K562 (cell line): Measurements from ENCODE around the gene CCDC175. TPM values are rescaled to one million over a fixed set of nuclear protein-coding genes. Genes with fewer than 3 reads are reported as not detected.

Experiments
- ATAC-seq: fragments of 200-7000 bp; cut with Tn5 transposase; 3 replicates; pipeline ENCODE4 v1.9.1; 2020; ENCODE audit warnings: moderate library complexity
- BruUV-seq: library from RNA; stranded (reverse); fragments of 400-500 nt; replicated peaks from 2 replicates; lab custom pipeline; 2021; lab: Mats Ljungman, UMichigan
- CTCF ChIA-PET: fragments of 300-600 bp; formaldehyde crosslinking; extraction: SDS; loops from one replicate; lab custom pipeline; 2021; ENCODE audit warnings: low intra/inter-chr PET ratio; lab: Yijun Ruan, JAX
- POLR2A ChIA-PET: fragments of 300-600, 350-650 bp; sonication (Branson Sonifier 250); formaldehyde crosslinking; extraction: SDS; loops from one replicate; lab custom pipeline; 2021; ENCODE audit warnings: antibody characterized with exemption, inconsistent platforms; lab: Yijun Ruan, JAX
- DNase-seq, 4 experiments: peaks; one replicate each; pipeline versions ENCODE4 v3.0.0 to v3.0.0-alpha.2; 2011 to 2018; ENCODE audit warnings: low spot score in 3 of 4, mixed read lengths in 3 of 4; ENCODE audit errors: extremely low read depth in 1 of 4
- FAIRE-seq: peaks from 2 replicates; lab custom pipeline; 2011; peaks lifted over from hg19 to GRCh38; lab: Jason Lieb, UNC
- H2AFZ ChIP-seq: 2 replicates; pipeline ENCODE4 v1.6.0; 2011; ENCODE audit warnings: low read depth, low read length, control low read depth, inconsistent platforms
- H3K27ac ChIP-seq: fragments of 200-600 bp; 3 replicates; pipeline ENCODE4 v1.8.0; 2011; ENCODE audit warnings: low read depth, mild to moderate bottlenecking, control low read depth, inconsistent platforms, low read length, moderate library complexity, mixed read lengths; ENCODE audit errors: extremely low read depth
- H3K27me3 ChIP-seq, 2 experiments: fragments of 300-600 bp in 1 of 2; 2 replicates in 1 of 2; 3 replicates in 1 of 2; pipeline versions ENCODE4 v1.6.0 to v1.8.0; 2011; ENCODE audit warnings: inconsistent platforms in 2 of 2, low read length in 2 of 2, mild to moderate bottlenecking in 1 of 2, mixed read lengths in 1 of 2, moderate library complexity in 1 of 2; ENCODE audit not compliant: control insufficient read depth in 2 of 2, insufficient read depth in 2 of 2
- H3K36me3 ChIP-seq: fragments of 300-600 bp; 3 replicates; pipeline ENCODE4 v1.8.0; 2011; ENCODE audit warnings: mild to moderate bottlenecking, low read length, inconsistent platforms; ENCODE audit not compliant: control insufficient read depth, insufficient read depth
- H3K4me1 ChIP-seq, 2 experiments: fragments of 200-600 bp in 1 of 2; replicated peaks in 1 of 2; 2 replicates in 1 of 2; 3 replicates in 1 of 2; pipeline versions ENCODE4 v1.5.1 to v1.8.0; 2011; ENCODE audit warnings: inconsistent platforms in 2 of 2, low read length in 2 of 2, mild to moderate bottlenecking in 1 of 2, mixed read lengths in 1 of 2, moderate library complexity in 1 of 2; ENCODE audit not compliant: control insufficient read depth in 2 of 2, insufficient read depth in 2 of 2
- H3K4me2 ChIP-seq: 2 replicates; pipeline ENCODE4 v1.6.1; 2011; ENCODE audit warnings: low read length, control low read depth, inconsistent platforms, mixed read lengths; ENCODE audit not compliant: insufficient read depth
- H3K4me3 ChIP-seq: fragments of 200-600 bp; sonication (generic), shearing (Covaris generic); 2 replicates; pipeline ENCODE4 v1.5.1; 2016; ENCODE audit warnings: control low read depth, inconsistent platforms
- H3K79me2 ChIP-seq: fragments of 200-600 bp; 3 replicates; pipeline ENCODE4 v1.8.0; 2011; ENCODE audit warnings: low read length, inconsistent platforms; ENCODE audit not compliant: control insufficient read depth, insufficient read depth
- H3K9ac ChIP-seq, 2 experiments: 2 replicates each; pipeline versions ENCODE4 v1.6.0 to v1.6.1; 2011; ENCODE audit warnings: low read depth in 2 of 2, low read length in 2 of 2, control low read depth in 1 of 2, inconsistent platforms in 1 of 2, mild to moderate bottlenecking in 1 of 2, mixed read lengths in 1 of 2; ENCODE audit not compliant: insufficient read depth in 1 of 2
- H3K9me1 ChIP-seq: one replicate; pipeline ENCODE4 v1.6.0; 2011; ENCODE audit warnings: inconsistent platforms, mild to moderate bottlenecking, low read length, moderate library complexity; ENCODE audit not compliant: control insufficient read depth, insufficient read depth
- H3K9me3 ChIP-seq: replicated peaks from 2 replicates; pipeline ENCODE4 v1.5.1; 2011; ENCODE audit warnings: low read depth, low read length, inconsistent platforms; ENCODE audit not compliant: control insufficient read depth, insufficient read depth
- H4K20me1 ChIP-seq: replicated peaks from 2 replicates; pipeline ENCODE4 v1.6.1; 2011; ENCODE audit warnings: low read length, inconsistent platforms, mixed read lengths; ENCODE audit not compliant: control insufficient read depth, insufficient read depth
- E2F1 ChIP-seq: sonication (generic); formaldehyde crosslinking; IDR thresholded peaks from 2 replicates; pipeline ENCODE4 v1.8.1; 2023; ENCODE audit warnings: mild to moderate bottlenecking, missing genetic modification reagents, moderate library complexity
- HEY1 ChIP-seq: fragments of 250-450 bp; sonication (Bioruptor Pico); IDR thresholded peaks from 2 replicates; pipeline ENCODE4 v1.5.0; 2020; ENCODE audit warnings: mild to moderate bottlenecking, moderate library complexity, borderline replicate concordance
- TAF1 ChIP-seq: IDR thresholded peaks from 2 replicates; pipeline ENCODE4 v1.6.1; 2011; ENCODE audit warnings: mild to moderate bottlenecking, low read length, moderate library complexity; ENCODE audit not compliant: insufficient read depth, control insufficient read depth, severe bottlenecking; ENCODE audit errors: extremely low read depth
- TAF9B ChIP-seq: fragments of 450-650 bp; IDR thresholded peaks from 2 replicates; pipeline ENCODE4 v1.6.1; 2018; ENCODE audit warnings: mild to moderate bottlenecking; ENCODE audit not compliant: partially characterized antibody
- ZBTB5 ChIP-seq: fragments of 450-650 bp; IDR thresholded peaks from 2 replicates; pipeline ENCODE4 v1.6.1; 2017; ENCODE audit warnings: antibody characterized with exemption
- ZNF197 ChIP-seq: fragments of 200-800 bp; sonication (Bioruptor generic); IDR thresholded peaks from 2 replicates; pipeline ENCODE4 v1.6.1; 2016; ENCODE audit warnings: low read depth, missing genetic modification characterization, missing compliant biosample characterization
- WGBS: fragments of 100-300 bp; shearing (Covaris generic); methylation state at CpG from one replicate; pipeline ENCODE4 v1.1.6; 2016; ENCODE audit warnings: low coverage, mixed read lengths; ENCODE audit not compliant: insufficient coverage; ENCODE audit errors: missing lambda C conversion rate; 5-methylcytosine and 5-hydroxymethylcytosine counted together
- in situ Hi-C: fragments of 300-500 bp; cut with MboI; formaldehyde crosslinking; loops from 4 replicates; pipeline ENCODE4 v1.15.0; 2018; ENCODE audit warnings: inconsistent platforms, mixed read lengths
- intact Hi-C: fragments of 100-400 bp; cut with micrococcal nuclease; formaldehyde crosslinking; loops from 2 replicates; pipeline ENCODE4 v1.14.2; 2022
- polyA plus RNA-seq, 8 experiments: library from polyadenylated mRNA; depleted of rRNA in 4 of 8; stranded (reverse) in 5 of 8; unstranded in 3 of 8; fragments of >200 nt; fragmentation: Nextera tagmentation in 2 of 8; fragmentation: Illumina TruSeq in 1 of 8; extraction: Ambion mirVana in 2 of 8; extraction: Trizol in 1 of 8; gene quantifications; 2 replicates each; pipeline versions ENCODE4 v1.2.1 to v1.2.3, GENCODE V29; 2011 to 2014; ENCODE audit warnings: inconsistent platforms in 1 of 8, missing spikeins in 1 of 8
- total RNA-seq, 7 experiments: library from RNA; depleted of rRNA in 6 of 7; stranded (reverse); fragments of >200 nt in 6 of 7; fragmentation: Illumina TruSeq in 2 of 7; extraction: Trizol in 2 of 7; gene quantifications; 2 replicates each; pipeline versions ENCODE4 v1.2.1 to v1.2.3, GENCODE V29; 2011 to 2021; ENCODE audit warnings: low replicate concordance in 1 of 7
- TF ChIP-seq, protein P1 (sequence below): fragments of 450-650 bp; IDR thresholded peaks from one replicate; pipeline ENCODE4 v1.6.1; 2018; ENCODE audit warnings: mild to moderate bottlenecking, moderate library complexity; ENCODE audit not compliant: partially characterized antibody

Gene CCDC175
- total and polyA plus RNA-seq, 9 of the 15 experiments (the other 6 are each of a cell fraction or from before 2014, with no cell fraction given) = not detected

GRCh38 chr14:59538936-59539335, 37.7 kb downstream of the CCDC175 start:
- Histone ChIP-seq H3K9ac (no peak overlapping the region), H3K4me2 (no peak overlapping the region), H3K79me2 (no peaks in the 10 kb centered on the region), H4K20me1 (no peaks in the 10 kb centered on the region), H2AFZ (no peak overlapping the region), H3K4me1 (no peaks in the 10 kb centered on the region), H3K9me3 (no peaks in the 10 kb centered on the region), H3K9me1 (no peaks in the 10 kb centered on the region), H3K36me3 (no peaks in the 10 kb centered on the region), H3K4me3 (no peak overlapping the region), H3K27me3 (0 out of 5 replicates have a peak, but pooled peaks cover 0 to 6% of the 10 kb centered on the region in 2 experiments), H3K27ac (no peak overlapping the region)
- in situ Hi-C loops = no loop called here
- no TSS peak for BruUV-seq
- intact Hi-C loops = no loop called here
- no peak for FAIRE-seq
- no peak for ATAC-seq
- no peak for DNase-seq
- ChIA-PET CTCF (no interaction called here), POLR2A (no interaction called here)
- TF ChIP-seq ZNF197 = no peak
- TF ChIP-seq HEY1 (CRISPR knock-in tag) = no peak
- WGBS = 8% methylated on average over 4 of the region's 4 CpGs

DNA sequence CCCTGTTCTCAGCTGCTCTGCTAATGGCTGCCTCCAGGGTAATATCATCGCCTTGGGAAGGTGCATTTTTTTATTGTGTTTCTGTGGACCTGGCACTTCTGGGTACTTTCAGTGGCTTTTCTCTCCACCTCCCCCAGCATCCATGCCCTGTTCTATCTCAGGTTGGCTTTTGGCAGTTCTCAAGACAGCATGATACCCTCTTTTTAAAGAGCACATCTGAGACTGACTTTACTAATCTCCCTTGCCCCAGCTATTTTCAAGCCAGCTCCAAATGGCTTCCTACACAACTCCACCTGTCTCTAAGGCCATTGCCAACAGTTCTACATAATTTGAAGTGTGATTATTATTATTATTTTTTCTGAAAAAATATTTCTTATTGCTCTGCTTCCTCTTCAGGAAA, 39.1 kb downstream of the CCDC175 start:
- POLR2A ChIA-PET = no interaction called here
- CTCF ChIA-PET = no interaction called here
- in situ Hi-C loops = no loop called here
- Histone ChIP-seq H3K4me1 (no peaks in the 10 kb centered on the region), H3K36me3 (no peaks in the 10 kb centered on the region), H3K79me2 (no peaks in the 10 kb centered on the region), H3K9ac (no peak overlapping the region), H2AFZ (no peak overlapping the region)
- ATAC-seq = no peak
- 0% methylated on average over 1 of the region's 1 CpG for WGBS
- no peak for FAIRE-seq
- BruUV-seq = no TSS peak
- TF ChIP-seq ZBTB5 = no peak
- TF ChIP-seq, protein P1, sequence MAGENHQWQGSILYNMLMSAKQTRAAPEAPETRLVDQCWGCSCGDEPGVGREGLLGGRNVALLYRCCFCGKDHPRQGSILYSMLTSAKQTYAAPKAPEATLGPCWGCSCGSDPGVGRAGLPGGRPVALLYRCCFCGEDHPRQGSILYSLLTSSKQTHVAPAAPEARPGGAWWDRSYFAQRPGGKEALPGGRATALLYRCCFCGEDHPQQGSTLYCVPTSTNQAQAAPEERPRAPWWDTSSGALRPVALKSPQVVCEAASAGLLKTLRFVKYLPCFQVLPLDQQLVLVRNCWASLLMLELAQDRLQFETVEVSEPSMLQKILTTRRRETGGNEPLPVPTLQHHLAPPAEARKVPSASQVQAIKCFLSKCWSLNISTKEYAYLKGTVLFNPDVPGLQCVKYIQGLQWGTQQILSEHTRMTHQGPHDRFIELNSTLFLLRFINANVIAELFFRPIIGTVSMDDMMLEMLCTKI = no peak
- TF ChIP-seq TAF1 = no peak
- TF ChIP-seq E2F1 (CRISPR knock-in tag) = no peak
- TF ChIP-seq TAF9B = no peak
- TF ChIP-seq, all 486 proteins: peak for 0
- H3K27ac ChIP-seq = no peak overlapping the region
- no peak for DNase-seq
- no peaks in the 10 kb centered on the region for H3K9me1 ChIP-seq
- H4K20me1 ChIP-seq = no peaks in the 10 kb centered on the region
- 0 out of 5 replicates have a peak, but pooled peaks cover 0 to 6% of the 10 kb centered on the region in 2 experiments for H3K27me3 ChIP-seq
- intact Hi-C loops = no loop called here
- no peak overlapping the region for H3K4me2 ChIP-seq
- H3K4me3 ChIP-seq = no peak overlapping the region
- no peaks in the 10 kb centered on the region for H3K9me3 ChIP-seq
